Activated T-cell treated with anti-CD3 and anti-CD28 coated beads, Interleukin-2, amount 50 U/mL, for 48 hours (primary cell): ENCODE measurements around the gene SMPDL3A.
A peak's percentile ranks its signal among the peaks of the same experiment; 100 is the strongest.

Experiments
- DNase-seq, 2 experiments: peaks; one replicate each; pipeline ENCODE4 v3.0.0-alpha.2; 2020

The SMPDL3A gene

DNA sequence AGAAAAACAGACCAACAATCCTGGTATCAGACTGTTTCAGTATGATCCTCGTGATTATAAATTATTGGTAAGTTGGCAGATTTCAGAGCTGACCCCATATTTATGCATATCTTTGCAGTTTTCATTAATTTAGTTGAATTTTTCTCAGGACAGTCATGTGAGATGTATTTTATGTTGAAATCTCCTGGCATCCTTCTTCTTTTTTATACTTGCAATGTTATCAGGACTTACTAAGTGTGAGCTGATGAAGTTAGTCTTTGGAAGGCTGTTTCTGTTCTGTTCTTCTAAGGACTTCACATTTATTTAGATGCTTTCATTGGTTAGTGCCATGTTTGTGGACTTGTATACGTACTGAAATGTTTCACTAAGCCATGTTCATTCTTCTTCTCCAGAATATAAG, 17.2 kb downstream of the SMPDL3A start:
- no peak for DNase-seq

DNA sequence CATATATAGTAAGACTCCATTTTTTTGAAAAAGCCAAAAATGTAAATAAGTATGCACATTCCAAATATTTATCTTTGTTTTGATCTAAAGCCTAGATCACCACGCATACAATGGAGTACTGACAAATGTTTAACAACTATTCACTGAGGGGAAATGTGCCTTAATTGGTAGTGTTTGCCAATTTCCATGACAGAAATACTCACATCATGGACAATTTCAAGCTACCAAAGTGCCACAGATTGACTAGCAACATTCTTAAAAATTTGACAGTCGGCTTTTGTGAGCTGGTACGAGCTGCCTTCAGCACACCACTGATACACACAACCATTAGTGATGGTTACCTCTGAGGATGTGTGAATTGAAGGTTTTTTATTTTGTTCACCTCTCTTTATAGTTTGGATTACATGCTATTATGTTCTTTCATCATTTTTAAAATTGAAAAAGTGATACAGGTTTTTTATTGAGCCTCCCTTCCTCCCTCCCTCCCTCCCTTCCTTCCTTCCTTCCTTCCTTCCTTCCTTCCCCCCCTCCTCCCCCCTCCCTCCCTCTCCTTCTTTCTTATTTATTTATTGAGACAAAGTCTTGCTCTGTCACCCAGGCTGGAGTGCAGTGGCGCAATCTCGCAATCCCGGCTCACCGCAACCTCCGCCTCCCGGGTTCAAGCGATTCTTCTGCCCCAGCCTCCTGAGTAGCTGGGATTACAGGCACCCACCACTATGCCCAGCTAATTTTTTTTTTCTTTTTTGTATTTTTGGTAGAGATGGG, 19.2 kb downstream of the SMPDL3A start:
- DNase-seq, result no peak

DNA sequence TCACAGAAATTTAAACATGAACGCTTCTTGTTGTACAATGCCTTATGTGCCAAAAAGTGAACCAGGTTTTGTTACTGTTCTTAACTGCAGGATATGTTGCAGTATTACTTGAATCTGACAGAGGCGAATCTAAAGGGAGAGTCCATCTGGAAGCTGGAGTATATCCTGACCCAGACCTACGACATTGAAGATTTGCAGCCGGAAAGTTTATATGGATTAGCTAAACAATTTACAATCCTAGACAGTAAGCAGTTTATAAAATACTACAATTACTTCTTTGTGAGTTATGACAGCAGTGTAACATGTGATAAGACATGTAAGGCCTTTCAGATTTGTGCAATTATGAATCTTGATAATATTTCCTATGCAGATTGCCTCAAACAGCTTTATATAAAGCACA, 19.9 kb downstream of the SMPDL3A start:
- no peak for DNase-seq

DNA sequence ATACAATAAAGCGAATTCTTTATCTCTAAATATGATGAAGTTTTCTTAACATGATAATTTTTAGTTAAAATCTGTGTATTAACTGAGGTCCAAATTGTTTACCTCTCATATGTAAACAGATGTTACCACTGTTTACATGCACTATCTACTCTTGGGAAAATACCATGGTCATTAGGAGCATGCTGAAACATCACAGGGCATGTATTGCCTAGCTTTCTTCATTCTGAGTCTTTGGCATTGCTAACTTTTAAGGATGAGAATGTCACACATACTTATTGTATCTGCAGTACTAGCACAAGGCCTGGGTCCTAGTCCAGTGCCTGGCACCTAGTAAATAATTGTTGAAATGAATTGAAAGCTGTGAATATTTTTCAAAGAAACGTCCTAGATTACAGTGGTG, 20.6 kb downstream of the SMPDL3A start:
- DNase-seq, result no peak

DNA sequence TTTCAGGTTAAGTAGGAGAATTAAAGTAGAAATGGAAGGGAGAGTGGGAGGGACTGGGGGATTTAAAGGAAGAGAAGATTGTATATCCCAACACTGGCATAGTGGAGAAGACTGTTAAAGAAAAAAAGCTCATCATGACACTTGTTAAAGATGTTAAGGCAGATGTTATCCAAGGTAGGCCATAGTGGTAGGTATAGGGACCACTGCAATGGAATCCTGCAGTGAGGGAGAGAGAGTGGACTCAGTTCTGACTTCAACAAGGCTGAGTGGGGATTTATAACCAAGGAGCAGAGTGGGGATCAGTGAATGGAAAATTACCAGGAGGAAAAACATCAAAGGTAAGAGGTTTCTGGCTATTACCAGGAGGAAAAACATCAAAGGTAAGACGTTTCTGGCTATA, 21.1 kb downstream of the SMPDL3A start:
- DNase-seq, result no peak

DNA sequence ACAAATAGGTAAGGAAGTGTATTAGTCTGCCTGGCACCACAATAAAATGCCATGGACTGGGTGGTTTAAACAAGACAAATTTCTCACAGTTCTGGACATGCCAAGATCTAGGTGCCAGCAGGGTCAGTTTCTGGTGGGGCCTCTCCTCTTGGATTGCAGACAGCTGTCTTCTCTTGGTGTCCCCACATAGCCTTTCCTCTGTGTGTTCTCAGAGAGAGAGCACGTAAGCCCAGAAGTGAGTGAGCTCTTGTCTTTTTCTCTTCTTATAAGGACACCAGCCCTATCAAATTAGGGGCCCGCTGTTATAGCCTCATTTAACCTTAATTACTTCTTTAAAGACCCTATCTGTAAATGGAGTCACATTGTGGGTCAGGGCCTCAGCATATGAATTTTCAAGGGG, 28.3 kb downstream of the SMPDL3A start:
- no peak for DNase-seq

DNA sequence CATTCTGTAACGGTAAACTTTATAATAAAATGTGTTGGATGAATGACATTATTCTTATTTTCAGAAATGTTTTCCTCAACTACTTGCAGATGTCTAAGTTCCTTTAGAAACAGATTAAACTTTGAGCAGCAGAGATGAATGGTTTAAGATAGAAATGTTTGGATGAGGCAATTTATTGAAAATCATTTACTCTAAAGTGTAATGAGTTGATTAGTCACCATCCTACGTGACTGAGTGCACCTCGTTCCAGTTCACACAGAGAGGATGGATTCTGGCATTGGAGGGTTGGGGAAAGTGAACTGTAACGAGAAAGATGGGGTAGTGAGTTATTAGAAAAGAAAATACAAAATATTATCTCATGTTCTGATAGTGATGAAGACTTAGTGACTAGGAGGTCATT, 28.7 kb downstream of the SMPDL3A start:
- no peak for DNase-seq

DNA sequence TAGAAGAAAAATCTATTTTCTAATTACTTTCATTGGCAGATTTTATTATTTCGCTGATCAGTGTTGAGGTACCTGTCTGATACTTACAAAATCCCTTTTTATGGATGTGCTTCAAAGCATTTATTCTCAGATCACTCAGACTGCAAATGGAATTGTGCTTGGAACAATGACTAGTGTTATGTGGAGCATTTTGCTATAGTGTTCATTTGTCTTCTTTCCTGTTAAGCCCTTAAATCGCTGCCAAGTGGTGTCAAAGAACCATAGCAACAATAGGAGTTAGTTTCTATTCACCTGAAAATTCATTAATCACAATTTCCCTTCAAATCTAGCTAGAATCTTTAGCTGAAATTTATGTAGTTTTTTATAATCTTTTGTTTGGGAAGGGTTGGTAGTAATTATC, 29.8 kb downstream of the SMPDL3A start:
- no peak for DNase-seq

DNA sequence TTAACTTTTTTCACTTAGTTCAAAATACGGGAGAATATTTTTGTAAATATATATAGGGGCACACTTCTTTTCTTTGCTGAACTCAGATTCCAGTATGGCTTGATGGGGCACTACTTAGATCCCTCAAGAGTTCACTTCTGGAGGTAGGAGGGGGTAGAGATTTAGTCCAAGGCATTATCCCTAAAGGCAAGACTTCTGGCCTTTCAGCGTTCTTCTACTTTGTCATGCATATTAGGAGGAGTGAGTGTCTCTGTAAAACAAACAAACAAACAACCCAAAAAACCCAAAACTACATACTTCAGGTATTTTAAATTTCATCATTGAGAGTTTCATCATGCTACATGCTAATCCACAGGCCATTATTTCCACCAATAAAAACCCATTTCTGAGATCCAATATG, 32.0 kb downstream of the SMPDL3A start:
- DNase-seq, result no peak

DNA sequence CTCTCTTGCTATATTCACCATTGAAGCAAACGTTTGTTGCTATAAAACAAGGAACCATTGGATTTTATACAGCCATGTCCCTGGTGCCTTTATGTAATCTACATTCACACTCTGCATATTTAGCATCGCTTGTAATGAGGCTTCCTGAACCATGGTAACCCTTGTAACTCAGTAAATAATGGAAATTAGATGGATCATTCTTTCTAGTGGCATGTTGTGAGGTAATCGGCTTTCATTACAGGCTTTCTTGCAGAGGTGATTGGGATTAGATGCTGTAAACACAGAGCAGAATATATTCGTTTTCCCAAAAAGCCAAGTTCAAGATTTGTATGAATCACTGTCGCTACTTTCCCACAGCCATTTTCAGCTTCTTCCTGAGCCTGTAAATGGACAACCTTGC, 36.1 kb downstream of the SMPDL3A start:
- no peak for DNase-seq

DNA sequence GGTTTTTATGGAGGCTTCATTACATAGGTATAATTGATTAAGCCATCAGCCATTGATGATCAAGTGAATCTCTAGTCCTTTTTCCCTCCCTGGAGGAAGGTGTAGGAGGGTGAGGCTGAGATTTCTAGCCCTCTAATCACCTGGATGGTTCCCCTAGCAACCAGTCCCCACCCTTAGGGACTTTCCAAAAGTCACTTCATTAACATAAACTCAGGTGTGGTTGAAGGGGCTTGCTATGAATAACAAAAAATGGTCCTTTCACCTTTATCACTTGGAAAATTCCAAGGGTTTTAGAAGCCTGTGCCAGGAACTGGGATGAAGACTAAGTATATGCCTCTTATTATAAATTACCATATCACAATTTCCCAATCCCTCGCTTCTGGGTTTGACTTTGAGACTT, 40.4 kb downstream of the SMPDL3A start:
- no peak for DNase-seq

DNA sequence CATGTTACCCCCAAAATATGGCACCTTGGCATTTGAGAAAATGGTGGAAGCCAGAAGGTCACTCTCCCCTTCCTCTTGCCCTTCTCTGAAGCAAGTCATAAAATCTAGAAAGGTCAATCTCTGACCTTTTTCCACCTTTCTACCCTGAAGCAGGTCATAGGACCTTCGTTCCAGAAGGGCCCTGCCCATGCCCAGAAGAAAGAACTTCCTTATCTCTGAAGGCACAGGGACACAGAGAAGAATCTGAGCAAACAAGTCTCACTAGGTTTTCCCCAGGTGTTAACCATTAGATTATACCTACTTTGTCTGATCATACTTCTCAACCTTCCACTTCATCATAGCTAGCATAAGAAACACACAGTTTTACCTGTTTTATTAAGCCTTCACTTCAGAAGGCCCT, 42.5 kb downstream of the SMPDL3A start:
- no peak for DNase-seq

DNA sequence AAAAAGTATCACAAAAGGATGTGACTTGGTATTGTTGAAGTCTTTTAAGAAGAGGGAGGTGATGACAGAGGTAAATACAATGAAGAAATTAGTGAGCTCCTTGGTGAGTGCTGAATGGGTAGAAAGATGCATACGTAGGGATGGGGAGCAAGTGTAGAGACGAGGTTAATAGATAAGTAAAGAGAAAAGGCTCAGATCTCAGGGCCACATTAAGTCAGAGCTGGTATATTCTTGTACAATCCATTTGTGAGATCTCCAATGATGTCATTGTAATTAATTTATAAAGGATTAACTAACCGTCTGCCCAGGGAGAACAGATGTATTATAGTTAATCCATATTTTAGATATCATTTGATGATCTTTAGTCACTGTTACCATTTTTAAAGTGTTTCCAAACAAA, 43.4 kb downstream of the SMPDL3A start:
- no peak for DNase-seq

DNA sequence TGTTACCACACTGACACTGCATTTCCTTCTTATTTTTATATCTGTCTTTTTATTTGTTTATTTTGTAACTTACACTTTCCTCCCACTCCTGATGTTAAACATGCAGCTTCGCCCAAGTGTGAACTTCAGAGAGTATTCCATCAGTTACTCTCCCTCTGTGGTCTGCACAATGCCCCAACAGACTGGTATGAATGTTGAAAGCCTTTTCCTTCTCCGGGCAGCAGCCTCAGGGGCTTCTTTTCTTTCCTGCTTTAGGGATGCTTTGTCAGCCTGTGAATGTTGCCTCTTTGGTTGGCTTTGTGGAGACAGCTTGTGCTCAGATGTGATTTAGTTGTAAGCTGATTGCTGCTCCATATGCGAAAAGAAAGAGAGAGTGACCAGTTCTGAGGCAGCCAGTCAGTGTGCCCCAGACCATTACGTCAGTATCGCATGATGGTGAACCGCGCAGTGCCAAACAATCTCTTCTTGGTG, 44.0 kb downstream of the SMPDL3A start:
- DNase-seq, result no peak

DNA sequence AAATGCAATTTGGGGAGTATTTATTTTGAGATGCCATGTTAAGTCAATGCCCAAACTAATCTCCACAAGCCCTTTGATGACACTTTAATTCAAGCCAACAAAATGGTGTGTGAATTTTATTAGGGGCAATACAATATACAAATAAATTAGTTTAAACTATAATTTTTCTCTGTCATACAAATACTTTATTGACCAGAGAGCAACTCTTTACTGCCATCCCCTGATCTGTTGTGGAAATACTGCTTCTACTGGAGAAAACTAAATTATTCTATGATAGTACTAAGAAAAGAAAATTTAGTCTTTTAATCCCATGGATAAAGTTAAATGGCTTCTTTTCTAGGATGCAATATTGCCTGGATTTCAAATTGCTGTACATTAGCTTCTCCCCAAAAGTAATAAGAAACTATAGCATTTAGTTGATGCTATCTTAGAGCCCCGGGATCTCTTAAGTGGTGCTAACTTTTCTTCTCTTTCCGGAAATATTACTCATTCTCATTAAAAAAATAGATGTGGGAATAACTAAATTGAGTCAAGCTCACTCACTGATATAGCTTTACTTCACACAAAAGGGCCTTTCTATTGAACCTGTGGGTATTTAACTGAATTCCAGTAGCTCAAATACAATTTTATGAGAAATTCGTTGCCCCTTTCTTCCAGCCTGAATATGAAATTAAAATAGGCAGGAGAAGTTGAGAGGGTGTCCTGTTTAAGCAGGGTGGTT, 49.2 kb downstream of the SMPDL3A start:
- DNase-seq, result no peak

DNA sequence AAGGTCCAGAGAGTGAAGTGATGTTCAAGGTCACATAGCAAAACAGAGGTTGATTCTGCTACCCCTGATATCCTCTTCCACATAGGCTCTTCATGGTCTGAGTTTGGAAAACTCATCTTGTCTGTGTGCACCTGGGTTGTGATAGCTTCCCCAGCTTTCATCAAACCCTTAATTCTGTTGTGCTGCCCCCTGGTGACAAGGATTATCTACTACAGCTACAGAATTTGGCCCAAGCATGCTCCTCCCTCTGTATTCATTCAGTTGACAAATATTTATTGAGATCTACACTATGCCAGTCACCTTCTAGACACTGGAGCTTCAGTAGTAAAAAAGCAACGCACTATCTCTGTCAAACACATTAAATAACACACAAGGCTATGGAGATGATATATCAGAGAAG, 50.4 kb downstream of the SMPDL3A start:
- peak; percentile 59 to 62 for DNase-seq

DNA sequence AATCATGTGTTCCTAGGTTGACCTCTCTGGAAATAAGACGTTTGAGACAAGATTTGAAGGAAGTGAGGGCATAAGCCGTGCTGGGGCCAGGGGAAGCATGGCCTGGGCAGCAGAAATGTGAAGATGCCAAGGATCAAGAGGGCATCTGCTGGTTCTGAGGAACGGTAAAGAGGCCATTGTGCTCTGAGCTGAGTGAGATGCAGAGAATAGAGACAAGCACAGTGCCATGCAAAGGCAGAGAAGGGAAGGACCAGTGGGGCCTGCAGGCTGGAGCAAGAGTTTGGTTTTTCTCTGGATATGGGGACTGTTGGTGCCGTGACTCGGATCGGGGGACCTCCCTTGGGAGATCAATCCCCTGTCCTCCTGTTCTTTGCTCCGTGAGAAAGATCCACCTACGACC, 50.8 kb downstream of the SMPDL3A start:
- no peak for DNase-seq

DNA sequence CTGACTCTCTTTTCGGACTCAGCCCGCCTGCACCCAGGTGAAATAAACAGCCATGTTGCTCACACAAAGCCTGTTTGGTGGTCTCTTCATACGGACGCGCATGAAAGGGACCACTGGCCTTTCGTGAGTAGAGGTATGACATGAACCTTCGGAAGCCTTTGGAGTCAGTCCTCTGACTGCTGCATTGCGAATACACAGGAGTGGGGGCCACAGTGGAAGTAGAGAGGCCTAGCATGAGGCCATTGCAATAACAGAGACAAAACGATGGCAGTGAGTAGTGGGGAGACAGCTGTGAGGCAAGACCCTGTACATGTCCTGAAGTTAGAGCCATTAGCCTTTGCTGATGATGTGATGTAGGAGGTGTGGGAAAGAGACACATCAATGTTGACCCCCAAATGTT, 56.4 kb downstream of the SMPDL3A start:
- DNase-seq, result no peak

DNA sequence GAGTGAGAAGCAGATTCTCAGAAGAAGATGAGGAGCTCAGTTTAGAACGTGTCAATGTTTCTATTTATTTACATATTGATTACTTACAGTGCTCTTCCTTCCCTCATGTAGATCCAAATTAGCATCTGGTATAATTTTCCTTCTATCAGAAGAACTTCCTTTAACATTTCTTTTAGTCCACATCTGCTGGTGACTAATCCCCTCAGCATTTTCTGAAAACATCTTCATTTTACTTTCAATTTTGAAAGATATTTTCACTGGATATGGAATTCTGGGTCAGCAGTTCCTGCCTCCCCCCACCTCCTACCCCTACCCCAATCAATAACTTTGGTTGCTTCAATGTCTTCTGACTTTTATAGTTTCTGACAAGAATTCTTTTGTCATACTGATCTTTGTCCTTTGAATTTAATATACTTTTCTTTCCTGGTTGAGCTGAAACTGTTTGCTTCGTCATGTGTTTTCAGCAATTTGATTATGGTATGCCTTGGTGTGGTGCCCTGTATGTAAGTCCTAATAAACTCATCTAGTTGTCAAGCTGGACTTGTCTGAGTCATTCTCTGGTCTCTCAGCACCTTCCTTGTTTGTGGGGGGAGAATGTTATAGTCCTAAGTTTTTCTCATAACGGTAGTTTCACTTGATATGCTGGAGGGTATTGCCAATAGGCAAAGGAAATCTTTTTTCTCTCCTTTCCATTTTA, 57.0 kb downstream of the SMPDL3A start:
- DNase-seq, result no peak

DNA sequence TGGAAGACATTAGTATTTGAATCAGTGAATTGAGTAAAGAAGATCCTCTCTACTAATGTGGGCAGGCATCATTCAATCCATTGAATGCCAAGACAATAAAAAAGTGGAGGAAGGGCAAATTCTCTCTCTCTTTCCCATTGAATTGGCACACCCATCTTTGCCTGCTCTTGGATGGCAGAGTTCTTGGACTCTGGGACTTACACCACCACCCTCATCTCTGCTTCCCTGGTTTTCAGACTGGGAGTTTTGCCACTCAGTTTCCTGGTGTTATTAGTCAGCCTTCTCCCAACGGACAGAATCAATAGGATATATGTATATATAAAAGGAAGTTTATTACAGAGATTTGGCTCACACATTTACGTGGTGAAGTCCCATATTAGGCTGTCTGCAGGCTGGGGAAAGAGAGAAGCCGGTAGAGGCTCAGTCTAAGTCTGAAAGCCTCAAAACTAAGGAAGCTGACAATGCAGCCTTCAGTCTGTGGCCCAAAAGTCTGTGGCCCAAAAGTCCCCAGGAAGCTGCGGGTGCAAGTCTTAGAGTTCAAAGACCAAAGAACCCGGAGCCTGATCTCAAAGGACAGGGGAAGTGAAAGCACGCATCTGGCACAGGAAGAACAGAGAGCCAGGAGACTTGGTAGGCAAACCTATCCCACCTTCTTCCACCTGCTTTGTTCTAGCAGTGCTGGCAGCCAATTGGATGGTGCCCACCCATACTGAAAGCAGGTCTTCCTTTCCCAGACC, 64.4 kb downstream of the SMPDL3A start:
- no peak for DNase-seq
